Thoracic aorta (tissue), 2 donors: ENCODE results near the gene GLRX5. TPM values are rescaled to one million over a fixed set of nuclear protein-coding genes. Genes with fewer than 3 reads are reported as not detected.

Experiments
- ATAC-seq: fragments of 150-250 bp; one replicate; pipeline ENCODE4 v1.8.0; 2017; ENCODE audit warnings: low read depth; ENCODE audit not compliant: insufficient number of reproducible peaks, low FRiP score
- DNase-seq: peaks from one replicate; pipeline ENCODE4 v3.0.0-alpha.2; 2020; ENCODE audit warnings: low spot score
- H3K27ac ChIP-seq, 2 donors: fragments of 200-600 bp; sonication (generic); 1 replicate in 1 of 2; 2 replicates in 1 of 2; pipeline ENCODE4 v1.5.1; 2016; ENCODE audit warnings: mild to moderate bottlenecking in 2 of 2, moderate library complexity in 2 of 2
- H3K27me3 ChIP-seq: fragments of 200-600 bp; sonication (generic); replicated peaks from 2 replicates; pipeline ENCODE4 v1.6.0; 2016; ENCODE audit warnings: mild to moderate bottlenecking; ENCODE audit not compliant: insufficient read depth
- H3K36me3 ChIP-seq: fragments of 200-600 bp; sonication (generic); one replicate; pipeline ENCODE4 v1.5.1; 2016
- H3K4me1 ChIP-seq, 2 donors: fragments of 200-600 bp; sonication (generic); 1 replicate in 1 of 2; 2 replicates in 1 of 2; pipeline versions ENCODE4 v1.5.1 to v1.6.0; 2016; ENCODE audit warnings: low read depth in 2 of 2, mild to moderate bottlenecking in 1 of 2; ENCODE audit not compliant: control insufficient read depth in 1 of 2
- H3K4me3 ChIP-seq: fragments of 200-600 bp; sonication (generic); 2 replicates; pipeline ENCODE4 v1.5.1; 2016; ENCODE audit warnings: mild to moderate bottlenecking
- H3K9me3 ChIP-seq: fragments of 200-600 bp; sonication (generic); 2 replicates; pipeline ENCODE4 v1.5.1; 2016
- total RNA-seq, 2 donors: library from RNA; depleted of rRNA; stranded (reverse); fragments of >200 nt; gene quantifications; one replicate each; pipeline versions ENCODE4 v1.1.0 to v1.2.3, GENCODE V29; 2016
- TF ChIP-seq, protein P1 (sequence below): fragments of 200-600 bp; sonication (generic); IDR thresholded peaks from one replicate; pipeline ENCODE4 v1.5.1; 2019; ENCODE audit warnings: antibody characterized with exemption

The GLRX5 gene
- total RNA-seq, 2 donors from 2014 or later = 19.6 to 22.9 TPM

DNA sequence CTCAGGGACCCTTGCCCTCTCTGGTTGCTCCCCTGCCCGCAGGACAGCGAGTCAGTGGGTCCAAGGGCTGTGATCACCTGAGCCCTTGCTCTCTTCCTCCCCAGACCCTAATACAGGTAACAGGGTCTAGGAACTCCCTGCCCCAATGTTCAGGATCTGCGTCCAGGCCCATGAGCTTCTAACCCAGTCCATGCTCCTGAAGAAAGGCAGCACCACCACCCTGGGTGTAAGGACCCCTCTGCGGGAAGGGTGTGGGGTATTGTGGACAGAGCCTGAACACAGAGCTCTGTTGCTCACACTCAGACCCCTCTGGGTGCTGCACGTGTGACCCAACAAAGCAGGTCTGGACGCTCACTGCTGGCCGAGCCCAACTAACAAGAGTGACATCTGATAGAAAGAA is 18.3 kb downstream of the GLRX5 start:
- Histone ChIP-seq H3K27ac (no peak overlapping the region), H3K27me3 (no peaks in the 10 kb centered on the region), H3K4me3 (no peak overlapping the region), H3K9me3 (no peaks in the 10 kb centered on the region), H3K36me3 (no peaks in the 10 kb centered on the region), H3K4me1 (peaks cover 0 to 2% of the 10 kb centered on the region in 2 donors)
- TF ChIP-seq, protein P1, sequence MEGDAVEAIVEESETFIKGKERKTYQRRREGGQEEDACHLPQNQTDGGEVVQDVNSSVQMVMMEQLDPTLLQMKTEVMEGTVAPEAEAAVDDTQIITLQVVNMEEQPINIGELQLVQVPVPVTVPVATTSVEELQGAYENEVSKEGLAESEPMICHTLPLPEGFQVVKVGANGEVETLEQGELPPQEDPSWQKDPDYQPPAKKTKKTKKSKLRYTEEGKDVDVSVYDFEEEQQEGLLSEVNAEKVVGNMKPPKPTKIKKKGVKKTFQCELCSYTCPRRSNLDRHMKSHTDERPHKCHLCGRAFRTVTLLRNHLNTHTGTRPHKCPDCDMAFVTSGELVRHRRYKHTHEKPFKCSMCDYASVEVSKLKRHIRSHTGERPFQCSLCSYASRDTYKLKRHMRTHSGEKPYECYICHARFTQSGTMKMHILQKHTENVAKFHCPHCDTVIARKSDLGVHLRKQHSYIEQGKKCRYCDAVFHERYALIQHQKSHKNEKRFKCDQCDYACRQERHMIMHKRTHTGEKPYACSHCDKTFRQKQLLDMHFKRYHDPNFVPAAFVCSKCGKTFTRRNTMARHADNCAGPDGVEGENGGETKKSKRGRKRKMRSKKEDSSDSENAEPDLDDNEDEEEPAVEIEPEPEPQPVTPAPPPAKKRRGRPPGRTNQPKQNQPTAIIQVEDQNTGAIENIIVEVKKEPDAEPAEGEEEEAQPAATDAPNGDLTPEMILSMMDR = no peak
- ATAC-seq (no peak), DNase-seq (no peak)

DNA sequence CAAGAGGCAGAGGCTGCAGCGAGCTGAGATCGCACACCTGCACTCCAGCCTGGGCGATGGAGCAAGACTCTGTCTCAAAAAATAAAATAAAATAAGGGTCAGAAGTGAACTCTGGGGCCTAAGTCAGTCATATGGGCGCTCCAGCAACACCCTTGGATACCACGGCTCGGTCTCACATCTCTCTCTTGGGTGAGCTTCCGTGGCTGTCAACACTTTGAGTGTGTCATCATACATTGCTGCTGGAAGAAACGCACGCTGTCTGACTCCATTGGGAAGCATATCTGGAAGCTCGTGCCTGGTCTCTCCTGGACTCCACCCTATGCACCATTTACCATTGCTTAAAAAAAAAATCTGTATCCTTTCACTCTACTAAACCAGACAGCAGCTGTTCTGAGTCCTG is 20.2 kb downstream of the GLRX5 start:
- Histone ChIP-seq H3K27me3 (no peaks in the 10 kb centered on the region), H3K36me3 (no peaks in the 10 kb centered on the region), H3K27ac (no peak overlapping the region), H3K4me1 (no peaks in the 10 kb centered on the region), H3K4me3 (no peak overlapping the region), H3K9me3 (no peaks in the 10 kb centered on the region)
- DNase-seq (no peak), ATAC-seq (no peak)
- TF ChIP-seq, protein P1 = no peak

DNA sequence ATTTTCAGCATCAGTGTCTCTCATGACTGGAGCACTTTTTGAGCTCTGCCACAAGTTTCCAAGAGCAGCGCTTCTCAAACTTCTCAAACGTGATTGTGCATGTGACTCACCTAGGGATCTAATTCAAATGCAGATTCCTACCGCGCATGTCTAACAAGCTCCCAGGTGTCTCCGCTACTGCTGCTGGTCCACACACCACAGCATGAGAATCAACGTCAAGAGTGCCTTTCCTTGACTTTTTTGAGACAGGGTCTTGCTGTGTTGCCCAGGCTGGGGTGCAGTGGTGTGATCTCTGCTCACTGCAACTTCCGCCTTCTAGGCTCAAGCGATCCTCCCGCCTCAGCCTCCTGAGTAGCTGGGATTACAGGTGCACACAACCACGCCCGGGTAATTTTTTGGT is 22.4 kb downstream of the GLRX5 start:
- Histone ChIP-seq H3K27me3 (peaks cover 3% of the 10 kb centered on the region), H3K4me1 (no peaks in the 10 kb centered on the region), H3K9me3 (no peaks in the 10 kb centered on the region), H3K36me3 (no peaks in the 10 kb centered on the region), H3K4me3 (no peak overlapping the region), H3K27ac (no peak overlapping the region)
- no peak for ATAC-seq
- DNase-seq = no peak
- TF ChIP-seq, protein P1 = no peak

DNA sequence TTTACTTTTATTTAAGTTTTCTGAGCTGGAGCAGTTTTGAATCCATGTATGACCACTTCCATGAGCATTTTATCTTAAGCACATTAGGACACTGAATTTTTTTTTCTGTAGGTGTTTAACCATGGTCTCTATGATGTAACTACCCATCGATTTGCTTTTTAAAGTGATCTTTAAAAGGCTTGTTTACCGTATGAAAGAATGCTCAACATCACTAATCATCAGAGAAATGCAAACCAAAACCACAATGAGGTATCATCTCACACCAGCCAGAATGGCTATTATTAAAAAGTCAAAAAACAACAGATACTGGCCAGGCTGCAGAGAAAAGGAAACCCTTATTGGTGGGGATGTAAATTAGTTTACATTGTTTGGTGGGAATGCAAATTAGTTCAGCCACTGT is 23.0 kb downstream of the GLRX5 start:
- DNase-seq (no peak), ATAC-seq (no peak)
- TF ChIP-seq, protein P1 = no peak
- Histone ChIP-seq H3K27me3 (peaks cover 3% of the 10 kb centered on the region), H3K27ac (no peak overlapping the region), H3K36me3 (no peaks in the 10 kb centered on the region), H3K4me1 (no peaks in the 10 kb centered on the region), H3K9me3 (no peaks in the 10 kb centered on the region), H3K4me3 (no peak overlapping the region)

DNA sequence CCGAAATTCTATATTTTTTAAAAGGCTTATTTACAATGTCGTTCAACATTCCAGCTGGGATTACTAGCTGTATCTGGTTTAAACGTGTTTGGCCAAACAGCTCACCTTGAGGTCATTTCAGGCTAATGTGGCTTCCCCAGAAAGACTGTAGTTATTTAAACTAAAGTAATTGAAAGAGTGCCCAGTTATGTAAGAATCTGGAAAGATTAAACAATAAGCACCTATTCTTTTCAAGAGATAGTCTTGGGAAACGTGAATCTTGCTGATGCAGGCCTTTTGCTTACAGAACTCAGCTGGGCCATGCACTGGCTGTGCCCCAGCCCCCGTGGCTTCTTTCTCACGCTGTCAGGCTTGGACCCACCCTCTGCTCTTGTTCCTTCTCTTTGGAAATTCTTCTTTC is 24.4 kb downstream of the GLRX5 start:
- Histone ChIP-seq H3K27ac (no peak overlapping the region), H3K4me1 (no peaks in the 10 kb centered on the region), H3K9me3 (no peaks in the 10 kb centered on the region), H3K4me3 (no peak overlapping the region), H3K36me3 (no peaks in the 10 kb centered on the region), H3K27me3 (peaks cover 3% of the 10 kb centered on the region)
- DNase-seq (no peak), ATAC-seq (no peak)
- TF ChIP-seq, protein P1 = no peak
